ENCODE results near the gene PBRM1.
A peak's percentile ranks its signal among the peaks of the same experiment; 100 is the strongest.

The PBRM1 gene

DNA sequence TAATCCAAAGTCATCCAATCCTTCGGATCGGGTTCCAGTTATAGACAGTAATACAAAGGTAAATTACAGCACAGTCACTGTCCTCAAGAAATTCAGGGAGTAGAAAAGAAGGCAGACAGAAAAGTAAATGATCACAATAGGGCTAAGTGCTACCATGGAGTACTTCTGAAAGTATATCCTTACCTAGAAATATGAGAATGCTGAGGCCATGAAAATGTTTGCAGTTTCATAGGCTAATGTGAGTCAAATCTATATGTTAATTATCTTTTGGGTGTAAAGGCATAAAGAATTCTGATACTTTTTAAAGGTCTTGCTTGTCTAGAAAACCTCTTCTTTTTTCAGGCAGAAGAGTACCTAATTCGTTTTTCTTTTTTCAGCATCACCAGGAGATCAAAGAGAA is 29.8 kb downstream of the PBRM1 start:
- no peak for DNase-seq

DNA sequence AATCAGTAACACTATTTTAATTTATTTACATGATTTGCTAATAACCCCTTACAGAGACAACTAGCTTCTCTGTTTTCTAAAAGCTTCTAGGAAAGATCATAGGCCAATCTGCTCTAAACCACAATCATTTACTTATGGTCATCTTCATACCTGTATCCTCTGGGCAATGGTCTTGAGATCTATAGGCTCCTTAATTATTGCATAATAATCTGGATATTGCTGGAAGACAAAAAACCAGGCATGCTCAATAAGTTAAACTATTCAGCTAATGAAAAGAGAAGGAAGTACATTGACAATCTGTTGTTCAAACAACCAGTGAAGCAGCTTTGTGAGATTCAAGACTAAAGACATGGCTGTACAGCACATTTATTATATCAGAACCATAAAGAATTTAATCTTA is 34.1 kb downstream of the PBRM1 start:
- DNase-seq: no peak

DNA sequence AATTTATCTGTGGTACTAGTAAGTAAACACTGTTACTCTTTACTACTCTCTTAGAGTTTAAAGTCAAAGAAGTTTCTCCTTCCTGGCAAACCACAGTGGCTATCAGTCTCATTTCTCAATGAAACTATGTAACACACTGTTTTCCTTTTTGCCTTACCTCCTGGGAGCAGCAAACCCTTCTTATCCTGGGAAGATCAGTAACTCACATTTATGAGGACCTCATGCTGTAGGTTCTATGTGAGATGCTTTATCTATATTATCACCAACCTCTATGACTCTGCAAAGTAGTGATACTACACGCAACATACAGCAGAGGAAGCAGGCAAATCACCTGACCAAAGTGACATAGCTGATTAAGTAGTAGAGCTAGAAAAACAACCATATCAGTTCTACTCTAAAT is 35.3 kb downstream of the PBRM1 start:
- DNase-seq: peak; percentile 10

DNA sequence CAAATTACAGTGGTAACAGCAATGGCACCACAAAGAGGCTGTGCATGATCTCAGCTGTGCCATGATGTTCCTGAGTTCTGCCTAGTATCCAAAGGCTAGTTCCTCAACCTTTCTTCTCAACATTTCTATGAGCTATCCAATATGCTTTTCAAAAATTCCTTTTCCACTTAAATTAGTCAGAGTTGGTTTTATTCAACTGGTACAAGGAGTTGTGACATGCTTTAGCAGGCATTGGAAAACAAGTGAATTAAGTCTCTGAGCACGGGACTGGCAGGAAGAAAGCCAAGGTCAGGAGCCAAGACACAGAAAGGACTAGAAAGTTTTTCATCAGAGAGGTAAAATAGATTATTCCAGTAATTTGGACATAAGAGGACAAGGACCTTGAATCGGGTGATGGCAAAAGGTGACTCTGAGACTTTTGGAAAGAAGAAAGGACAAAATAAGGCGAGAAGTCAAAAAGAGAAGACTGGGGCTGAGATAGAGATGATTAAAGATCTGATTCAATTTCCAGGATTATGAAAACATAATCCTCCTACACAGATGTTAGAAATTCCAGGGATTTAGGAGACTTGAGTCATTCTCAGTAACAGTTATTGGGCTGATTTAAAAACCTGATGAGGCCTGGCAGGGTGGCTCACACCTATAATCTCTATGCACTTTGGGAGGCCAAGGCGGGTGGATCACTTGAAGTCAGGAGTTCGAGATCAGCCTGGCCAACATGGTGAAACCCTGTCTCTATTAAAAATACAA is 36.1 kb downstream of the PBRM1 start:
- peak; percentile 63 for DNase-seq

DNA sequence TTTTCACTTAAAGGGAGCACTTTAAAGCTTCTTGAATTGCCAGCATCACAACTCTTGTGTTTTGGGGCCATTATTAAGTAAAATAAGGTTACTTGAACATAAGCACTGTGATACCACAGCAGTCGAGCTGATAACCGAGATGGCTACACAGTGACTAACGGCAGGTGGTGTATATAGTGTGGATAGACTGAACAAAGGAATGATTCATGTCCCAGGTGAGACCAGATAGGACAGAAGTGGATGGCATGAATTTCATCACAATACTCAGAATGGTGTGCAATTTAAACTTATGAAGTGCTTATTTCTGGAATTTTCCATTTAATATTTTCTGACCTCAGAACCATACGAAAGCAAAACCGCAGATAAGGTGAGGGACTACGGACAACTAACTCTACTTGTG is 40.2 kb downstream of the PBRM1 start:
- no peak for DNase-seq

DNA sequence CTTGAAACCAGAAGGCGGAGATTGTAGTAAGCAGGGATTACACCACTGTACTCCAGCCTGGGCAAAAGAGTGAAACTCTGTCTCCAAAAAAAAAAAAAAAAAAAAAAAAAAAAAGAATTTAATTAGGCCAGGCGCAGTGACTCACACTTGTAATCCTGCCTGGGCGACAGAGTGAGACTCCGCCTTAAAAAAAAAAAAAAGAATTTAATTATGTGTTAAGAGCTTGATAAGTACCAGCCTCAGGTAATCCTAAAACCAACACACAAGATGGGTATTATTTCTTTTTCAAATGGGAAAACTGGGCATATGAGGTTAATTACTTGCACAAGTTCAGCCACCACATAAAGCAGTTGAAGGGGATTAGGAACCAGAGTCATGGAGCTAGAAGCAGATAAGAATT is 49.0 kb downstream of the PBRM1 start:
- peak; percentile 12 for DNase-seq

DNA sequence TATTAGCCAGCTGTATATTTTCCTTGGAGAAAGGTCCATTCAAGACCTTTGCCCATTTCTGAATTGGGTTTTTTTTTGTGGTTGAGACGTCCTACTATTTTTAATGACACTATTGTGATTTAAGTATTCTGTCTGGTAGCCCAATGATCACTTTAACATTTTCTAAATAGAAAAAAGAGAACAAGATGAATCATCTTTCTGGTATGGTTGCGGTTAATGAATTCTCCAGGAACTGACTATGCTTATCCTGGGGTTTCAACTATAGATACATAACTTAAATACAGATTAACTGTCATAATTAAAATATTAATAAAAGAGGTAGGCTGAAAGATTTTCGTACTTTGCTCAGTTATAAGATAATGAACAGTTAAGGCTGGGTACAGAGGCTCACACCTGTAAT is 51.9 kb downstream of the PBRM1 start:
- peak; percentile 53 for DNase-seq

DNA sequence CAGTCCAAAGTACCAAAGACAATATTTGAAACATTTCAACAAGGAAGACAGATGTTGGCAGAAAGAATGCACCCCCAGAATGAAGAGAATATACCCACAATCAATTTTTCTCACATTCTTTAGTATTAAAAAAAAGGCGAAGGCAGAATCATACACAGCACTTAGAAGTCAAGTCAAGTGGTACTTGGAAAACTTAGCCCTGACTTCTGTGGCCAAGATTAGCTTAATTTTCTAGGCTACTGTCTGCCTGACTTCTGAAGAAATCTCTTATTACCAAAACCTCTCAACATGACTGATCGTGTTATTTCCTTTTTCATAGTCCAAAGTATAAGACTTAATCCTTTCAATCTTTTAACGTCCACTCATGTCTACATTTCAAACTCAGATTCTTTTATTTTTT is 60.7 kb downstream of the PBRM1 start:
- no peak for DNase-seq

DNA sequence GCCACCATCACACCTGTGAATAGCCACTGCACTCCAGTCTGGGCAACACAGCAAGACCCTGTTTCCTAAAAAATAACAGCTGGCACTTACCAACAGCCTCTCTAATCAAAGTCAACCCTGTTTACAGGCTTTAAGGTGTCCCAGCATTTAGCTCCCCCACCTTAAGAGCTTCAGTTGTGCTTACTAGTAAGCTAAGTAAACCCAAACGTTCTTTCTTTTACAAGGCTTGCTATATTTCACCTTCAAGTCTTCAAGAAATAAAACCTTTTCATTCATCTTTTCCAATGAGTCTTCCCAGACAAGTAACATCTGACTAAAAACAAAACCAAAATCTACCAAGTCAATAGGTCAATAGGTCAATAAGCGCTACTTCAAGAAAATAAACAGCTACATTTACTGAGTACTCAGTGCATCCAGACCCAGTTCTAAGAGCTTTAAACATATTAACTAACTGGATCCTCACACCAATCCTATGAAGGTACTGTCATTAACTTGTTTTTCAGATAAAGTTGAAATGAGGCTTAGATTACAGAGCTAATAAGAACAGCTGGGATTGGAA is 62.4 kb downstream of the PBRM1 start:
- DNase-seq: no peak

DNA sequence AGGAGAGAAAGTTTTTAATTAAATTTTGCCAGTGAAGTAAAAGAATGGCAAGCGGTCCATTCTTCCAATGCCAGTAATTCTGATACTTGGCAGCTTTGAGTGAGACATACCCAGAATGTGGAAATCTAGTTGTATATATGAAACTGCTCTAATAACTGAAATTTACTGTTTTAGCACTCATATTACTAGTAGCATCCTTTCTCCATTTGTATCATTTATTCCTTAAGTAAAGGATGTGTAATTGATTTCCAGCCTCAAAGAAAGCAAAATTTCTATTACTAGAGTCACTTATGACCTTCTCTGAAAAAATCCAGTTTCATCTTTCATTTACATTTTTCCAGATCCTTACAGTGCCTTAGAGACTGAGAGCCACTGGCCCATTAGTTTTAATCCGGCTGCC is 65.1 kb downstream of the PBRM1 start:
- no peak for DNase-seq

DNA sequence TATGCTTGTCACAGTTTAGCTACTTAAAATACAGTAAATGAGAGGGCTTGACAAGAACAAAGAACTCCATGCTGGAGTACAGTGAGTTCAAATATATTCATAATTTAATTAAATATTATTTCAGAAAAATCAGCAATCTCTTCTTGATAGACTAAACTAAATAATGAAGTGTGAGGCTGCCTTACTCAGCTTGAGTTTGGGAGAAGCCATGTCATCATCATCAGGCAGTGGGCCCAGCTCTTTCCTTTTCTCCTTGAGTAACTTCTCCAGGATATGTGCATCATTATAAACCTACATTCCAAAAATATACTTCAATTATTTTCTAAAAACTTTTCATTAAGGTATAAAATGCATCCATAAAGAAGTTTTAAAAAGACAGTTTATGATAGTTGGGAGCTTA is 70.5 kb downstream of the PBRM1 start:
- DNase-seq: no peak

DNA sequence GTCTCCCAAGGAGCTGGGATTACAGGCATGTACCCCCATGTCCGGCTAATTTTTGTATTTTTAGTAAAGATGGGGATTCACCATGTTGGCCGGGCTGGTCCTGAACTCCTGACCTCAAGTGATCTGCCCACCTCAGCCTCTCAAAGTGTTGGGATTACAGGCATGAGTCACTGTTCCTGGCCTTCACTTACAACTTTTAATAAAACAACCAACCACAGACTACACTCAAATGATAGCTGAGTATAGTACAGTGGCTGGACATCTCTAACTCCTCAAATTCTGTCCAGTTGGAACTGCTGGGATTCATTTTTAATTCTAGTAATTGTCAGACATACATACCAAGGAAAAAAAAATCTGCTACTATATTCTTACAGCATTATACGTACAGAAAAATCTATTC is 71.0 kb downstream of the PBRM1 start:
- DNase-seq: peak; percentile 24

DNA sequence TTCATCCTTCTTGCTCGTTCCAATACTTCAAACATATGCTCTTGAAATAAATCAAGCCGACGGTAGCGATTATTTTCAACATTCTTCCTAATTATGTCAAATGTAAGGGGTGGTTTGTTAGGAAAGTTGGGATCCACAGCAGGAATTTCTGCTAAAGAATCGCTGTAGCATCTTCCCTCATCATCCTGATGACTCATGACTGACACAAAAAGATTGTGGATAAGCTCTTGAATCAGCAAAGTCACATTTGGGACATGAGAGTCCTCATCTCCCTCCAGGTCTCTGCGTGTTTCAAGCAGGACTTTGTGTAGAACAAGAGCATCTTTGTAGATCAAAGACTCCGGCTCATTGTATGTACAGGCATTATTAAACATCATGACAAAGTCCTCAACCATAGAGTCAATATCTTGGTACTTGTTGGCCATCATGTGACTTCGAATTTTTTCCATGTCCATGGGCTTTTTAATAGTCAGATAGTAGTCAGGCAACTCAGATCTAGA is 76.3 kb downstream of the PBRM1 start:
- DNase-seq: peak; percentile 21

DNA sequence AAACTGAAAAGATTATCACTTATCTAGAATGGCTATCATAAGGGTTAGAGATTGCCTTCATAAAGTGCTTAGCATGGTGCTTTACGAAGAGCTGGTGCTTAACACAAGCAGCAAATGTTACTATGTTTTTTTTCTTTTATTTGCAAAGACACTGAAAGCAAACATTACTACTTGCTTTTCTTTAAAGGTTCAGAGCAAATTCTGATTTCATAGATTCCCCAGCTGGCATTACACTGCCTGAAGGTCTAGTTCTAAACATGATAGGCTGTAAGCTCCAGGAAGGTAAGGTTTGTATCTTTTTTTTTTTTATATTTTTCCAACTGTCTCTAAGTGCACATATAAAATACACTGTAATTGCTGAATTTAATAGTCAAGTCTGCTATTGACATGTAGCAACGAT is 77.4 kb downstream of the PBRM1 start:
- no peak for DNase-seq

DNA sequence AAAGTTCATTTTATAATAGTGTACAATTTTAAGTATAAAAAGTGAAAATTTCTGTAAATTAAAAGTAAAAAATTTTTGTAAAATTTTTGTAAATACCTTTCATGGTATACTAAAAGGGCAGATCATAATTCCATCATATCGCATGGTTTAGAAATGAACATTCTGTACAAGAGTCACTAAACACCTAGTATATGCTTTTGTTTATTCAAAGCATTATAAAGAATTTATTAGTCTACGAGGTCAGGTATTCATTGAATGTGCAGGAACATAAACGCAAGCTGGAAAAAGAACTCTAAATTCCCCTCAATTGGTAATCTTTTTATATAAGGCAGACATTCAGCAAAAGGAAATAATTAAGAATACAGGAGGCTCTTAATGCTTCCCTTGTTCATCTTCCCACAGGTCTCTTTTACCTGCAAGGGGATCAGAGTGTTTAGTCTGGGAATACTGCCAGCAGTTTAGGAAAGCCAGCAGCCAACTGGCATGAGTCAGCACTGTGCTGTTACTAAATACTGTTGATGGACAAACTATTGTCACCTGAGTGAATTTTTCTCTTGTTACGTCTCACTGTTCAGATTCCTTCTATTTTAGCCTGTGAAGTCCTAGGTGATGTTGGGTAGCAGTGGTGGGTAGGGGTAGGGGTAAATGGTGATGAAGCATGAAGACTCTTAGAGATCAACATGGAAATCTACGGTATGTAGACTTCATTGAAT is 79.2 kb downstream of the PBRM1 start:
- DNase-seq: peak; percentile 2

DNA sequence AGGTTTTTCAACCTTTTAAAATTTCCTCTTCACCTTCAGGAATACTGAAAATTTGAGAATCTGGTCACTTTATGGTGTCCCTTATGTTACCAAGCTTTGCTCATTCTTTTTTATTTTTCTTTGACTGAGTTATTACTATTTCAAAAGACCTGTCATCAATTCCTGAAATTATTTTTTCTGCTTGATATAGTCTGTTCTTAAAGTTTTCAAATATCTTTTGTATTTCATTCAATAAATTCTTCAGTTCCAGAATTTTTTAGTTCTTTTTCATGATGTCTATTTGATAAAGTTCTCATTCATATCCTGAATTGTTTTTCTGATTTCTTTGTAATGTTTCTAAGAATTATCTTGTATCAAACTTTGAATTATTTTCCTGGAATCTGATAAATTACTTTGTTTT is 85.5 kb downstream of the PBRM1 start:
- no peak for DNase-seq

DNA sequence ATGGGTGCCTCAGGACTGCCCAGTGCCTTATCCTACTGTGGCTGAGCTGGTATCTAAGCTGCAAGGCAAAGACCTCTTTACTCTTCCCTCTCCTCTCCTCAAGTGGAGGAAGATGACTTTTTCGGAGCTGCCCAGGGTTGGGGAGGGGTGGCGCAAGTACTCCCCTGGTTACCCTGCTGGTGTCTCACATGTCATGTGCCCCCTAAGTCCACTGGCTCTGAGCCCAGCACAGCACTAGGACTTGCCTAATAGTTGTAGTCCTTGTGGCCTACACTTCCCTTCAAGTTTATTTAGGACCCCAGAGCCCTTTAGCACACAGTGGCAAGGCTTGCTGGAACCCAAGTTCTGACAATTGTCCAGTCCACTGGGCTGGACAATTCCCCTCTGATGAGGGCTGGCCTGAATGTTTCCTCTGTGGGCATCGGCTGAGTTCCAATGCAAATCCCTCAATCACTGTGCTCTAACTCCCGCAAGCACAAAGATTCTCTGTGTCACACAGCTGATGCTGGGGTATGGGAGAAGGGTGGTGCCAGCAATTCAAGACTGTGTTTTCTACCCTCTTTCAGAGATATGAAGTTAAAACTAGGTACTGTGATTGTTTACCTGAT is 89.0 kb downstream of the PBRM1 start:
- DNase-seq: no peak

DNA sequence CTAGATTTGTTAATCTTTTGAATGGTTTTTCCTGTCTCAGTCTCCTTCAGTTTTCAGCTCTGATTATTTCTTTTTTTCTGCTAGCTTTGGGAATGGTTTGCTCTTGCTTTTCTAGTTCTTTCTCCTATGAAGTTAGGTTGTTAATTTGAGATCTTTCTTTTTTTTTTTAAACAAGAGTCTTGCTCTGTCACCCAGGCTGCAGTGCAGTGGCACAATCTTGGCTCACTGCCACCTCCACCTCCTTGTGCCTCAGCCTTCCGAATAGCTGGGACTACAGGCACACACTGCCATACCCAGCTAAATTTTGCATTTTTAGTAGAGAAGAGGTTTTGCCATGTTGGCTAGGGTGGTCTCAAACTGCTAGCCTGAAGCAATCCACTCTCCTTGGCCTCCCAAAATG is 92.6 kb downstream of the PBRM1 start:
- DNase-seq: no peak

DNA sequence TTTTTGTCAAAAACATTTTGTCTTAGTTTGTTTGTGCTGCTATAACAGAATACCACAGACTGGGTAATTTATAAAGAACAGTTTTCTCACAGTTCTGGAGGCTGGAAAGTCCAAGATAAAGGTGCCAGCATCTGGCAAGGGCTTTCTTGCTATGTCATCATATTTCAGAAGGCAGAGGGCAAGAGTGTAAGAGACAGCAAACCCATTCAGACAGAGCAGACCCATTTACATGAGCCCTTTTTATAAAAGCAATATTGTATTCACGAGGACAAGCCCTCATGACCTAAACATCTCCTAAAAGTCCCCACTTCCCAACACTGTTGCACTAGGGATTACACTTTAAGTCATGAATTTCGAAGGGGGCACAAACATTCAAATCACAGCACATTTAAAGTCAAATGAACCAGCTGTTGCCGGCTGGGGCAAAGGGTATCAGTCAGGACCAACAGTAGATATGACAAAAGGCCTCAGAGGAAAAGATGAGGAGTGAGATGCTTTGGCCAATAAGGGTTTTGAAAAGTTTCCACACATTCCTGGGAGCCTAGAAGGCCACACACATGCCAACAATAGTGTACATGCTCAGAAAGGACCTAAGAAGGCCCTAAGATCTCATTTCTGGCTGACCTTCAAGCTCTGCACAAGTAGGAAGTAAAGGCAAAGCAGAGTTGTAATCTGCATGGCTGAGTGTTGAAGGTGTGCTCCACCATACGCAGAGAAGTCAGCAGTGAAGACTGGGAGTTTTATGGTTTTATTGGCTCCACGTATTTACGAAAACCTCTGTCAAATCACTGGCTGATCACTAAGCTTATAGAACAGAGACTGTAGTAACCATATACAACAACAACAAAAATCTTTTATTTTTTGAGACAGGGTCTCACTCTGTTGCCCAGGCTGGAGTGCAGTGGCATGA is 111.4 kb downstream of the PBRM1 start:
- no peak for DNase-seq

DNA sequence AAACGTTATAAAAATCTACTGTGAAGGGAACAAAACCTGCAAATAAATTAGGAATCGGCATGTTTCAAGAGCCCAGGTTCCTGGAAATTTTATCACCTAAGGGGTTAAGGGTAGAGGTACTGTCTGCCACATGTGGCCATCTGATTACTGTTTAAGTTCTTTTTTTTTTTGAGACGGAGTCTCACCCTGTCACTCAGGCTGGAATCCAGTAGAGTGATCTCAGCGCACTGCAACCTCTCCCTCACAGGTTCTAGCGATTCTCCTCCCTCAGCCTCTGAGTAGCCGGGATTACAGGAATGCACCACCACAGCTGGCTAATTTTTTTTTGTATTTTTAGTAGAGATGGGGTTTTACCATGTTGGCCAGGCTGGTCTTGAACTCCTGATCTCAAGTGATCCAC is 113.5 kb downstream of the PBRM1 start:
- DNase-seq: no peak

DNA sequence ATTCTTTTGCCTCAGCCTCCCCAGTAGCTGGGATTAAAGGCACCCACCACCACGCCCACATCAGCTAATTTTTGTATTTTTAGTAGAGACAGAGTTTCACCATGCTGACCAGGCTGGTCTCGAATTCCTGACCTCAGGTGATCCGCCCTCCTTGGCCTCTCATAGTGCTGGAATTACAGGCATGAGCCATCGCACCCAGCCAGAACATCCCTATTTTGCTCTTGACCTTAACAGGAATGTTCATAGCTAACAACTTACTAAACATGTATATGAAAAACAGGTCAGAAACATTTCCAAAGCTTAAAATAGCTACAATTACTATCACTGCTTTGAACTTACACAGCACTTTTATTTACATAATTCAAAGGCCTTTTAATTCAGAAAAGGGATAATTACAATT is 115.6 kb downstream of the PBRM1 start:
- peak; percentile 28 for DNase-seq

DNA sequence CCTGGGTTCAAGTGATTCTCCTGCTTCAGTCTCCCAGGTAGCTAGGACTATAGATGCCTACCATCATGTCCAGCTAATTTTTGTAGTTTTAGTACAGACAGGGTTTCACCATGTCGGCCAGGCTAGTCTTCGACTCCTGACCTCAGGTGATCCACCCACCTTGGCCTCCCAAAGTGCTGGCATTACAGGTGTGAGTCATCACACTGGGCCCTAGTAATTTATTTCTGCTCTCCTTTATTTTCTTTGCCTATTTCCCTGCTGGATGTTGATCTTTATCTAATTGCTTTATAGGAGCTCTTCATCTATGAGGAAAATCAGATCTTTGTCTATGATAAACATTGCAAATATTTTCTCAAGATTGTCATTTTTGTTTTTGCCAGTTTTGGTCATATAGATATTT is 117.6 kb downstream of the PBRM1 start:
- DNase-seq: no peak

DNA sequence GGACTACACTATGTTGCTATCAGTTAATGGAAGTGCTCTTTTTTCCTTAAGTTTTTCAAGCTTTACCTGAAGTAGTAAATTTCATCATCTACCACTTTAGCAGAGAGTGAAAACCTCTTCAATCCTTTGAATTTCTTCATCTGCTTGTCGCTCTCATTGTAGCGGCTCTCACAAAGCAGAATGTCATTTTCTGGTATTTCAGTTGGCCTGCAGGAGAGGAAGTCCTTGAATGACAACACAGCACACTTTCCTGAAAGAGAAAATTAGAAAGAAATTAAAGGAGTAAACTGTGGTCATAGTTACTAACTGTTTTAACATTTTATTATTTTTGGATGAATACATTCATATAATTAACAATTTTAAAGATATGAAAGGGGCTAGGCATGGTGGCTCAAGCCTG is 121.7 kb downstream of the PBRM1 start:
- no peak for DNase-seq

All from EL (cell line).